Ascending aorta (tissue), 2 donors: ENCODE results near the gene PTGER3. TPM values are rescaled to one million over a fixed set of nuclear protein-coding genes. Genes with fewer than 3 reads are reported as not detected.

Experiments
- DNase-seq, 2 donors: peaks; one replicate each; pipeline ENCODE4 v3.0.0-alpha.2; 2019; ENCODE audit warnings: low spot score in 2 of 2
- H3K27ac ChIP-seq, 2 donors: fragments of 200-600 bp; sonication (generic); one replicate each; pipeline ENCODE4 v1.5.1; 2016 to 2017; ENCODE audit warnings: mild to moderate bottlenecking in 1 of 2
- H3K27me3 ChIP-seq: fragments of 200-600 bp; sonication (generic); one replicate; pipeline ENCODE4 v1.5.1; 2017
- H3K36me3 ChIP-seq, 2 donors: fragments of 200-600 bp; sonication (generic); one replicate each; pipeline ENCODE4 v1.5.1; 2016
- H3K4me1 ChIP-seq, 2 donors: fragments of 200-600 bp; sonication (generic); one replicate each; pipeline ENCODE4 v1.5.1; 2016 to 2017; ENCODE audit warnings: mild to moderate bottlenecking in 1 of 2
- H3K4me3 ChIP-seq, 2 donors: fragments of 200-600 bp; sonication (generic); one replicate each; pipeline ENCODE4 v1.5.1; 2016 to 2017; ENCODE audit warnings: mild to moderate bottlenecking in 1 of 2
- H3K9me3 ChIP-seq, 2 donors: fragments of 200-600 bp; sonication (generic); one replicate each; pipeline ENCODE4 v1.5.1; 2016
- intact Hi-C: fragments of 100-400 bp; cut with DNase I; formaldehyde crosslinking; loops from one replicate; pipeline ENCODE4 v1.15.1; 2023
- total RNA-seq: library from RNA; depleted of rRNA; stranded (reverse); fragments of >200 nt; gene quantifications from one replicate; pipeline ENCODE4 v1.1.0, GENCODE V29; 2016
- TF ChIP-seq, protein P1 (sequence below), 3 experiments: fragments of 200-600 bp in 2 of 3; fragments of 450-650 bp in 1 of 3; sonication (generic) in 2 of 3; IDR thresholded peaks; one replicate each; pipeline ENCODE4 v1.5.1; 2016 to 2019; ENCODE audit warnings: antibody characterized with exemption in 3 of 3, mild to moderate bottlenecking in 1 of 3, moderate library complexity in 1 of 3

Gene PTGER3
- total RNA-seq, 1 donor from 2014 or later: 70.1 TPM

DNA sequence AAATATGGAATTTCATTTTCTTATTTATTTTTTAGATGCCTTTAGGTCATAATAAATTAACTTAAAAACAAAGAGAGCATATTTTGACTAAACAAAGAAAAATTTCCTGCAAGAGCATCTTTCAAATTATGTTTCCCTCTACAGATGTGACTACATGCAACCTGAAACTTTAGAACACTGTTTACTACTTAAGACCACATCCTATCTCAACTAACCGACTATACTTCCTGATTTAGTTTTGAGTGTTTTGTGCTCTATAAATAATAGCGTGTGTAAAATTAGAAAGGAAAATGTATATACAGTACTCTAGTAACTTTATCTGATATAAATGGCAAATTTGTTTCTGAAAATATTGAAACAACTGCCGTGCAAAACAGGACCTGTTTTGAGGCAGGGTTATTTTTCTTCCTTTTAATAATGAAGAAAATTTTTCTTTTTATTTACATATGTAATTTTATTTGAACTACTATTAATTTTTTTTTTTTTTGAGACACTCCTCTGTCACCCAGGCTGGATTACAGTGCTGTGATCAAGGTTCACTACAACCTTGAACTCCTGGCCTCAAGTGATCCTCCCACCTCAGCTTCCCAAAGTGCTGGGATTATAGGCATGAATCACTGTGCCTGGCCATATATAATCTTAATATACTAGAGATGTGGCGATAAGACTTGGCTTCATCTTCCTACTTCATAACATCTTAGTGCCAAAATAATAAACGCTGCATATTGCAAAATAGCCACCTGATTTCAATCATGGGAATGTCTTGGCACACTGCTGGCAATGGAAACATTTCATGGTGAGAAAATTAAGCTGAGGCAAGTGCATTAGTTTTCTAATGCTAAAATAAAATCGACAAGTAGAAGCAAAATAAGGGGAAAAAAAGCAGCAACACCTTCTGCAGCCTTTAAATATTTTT, 21.0 kb upstream of the PTGER3 start:
- Histone ChIP-seq H3K4me3 (no peak overlapping the region), H3K4me1 (no peaks in the 10 kb centered on the region), H3K27me3 (no peaks in the 10 kb centered on the region), H3K9me3 (no peaks in the 10 kb centered on the region), H3K36me3 (peaks cover 69 to 94% of the 10 kb centered on the region in 2 donors), H3K27ac (no peak overlapping the region)
- intact Hi-C loops: no loop called here
- no peak for DNase-seq
- TF ChIP-seq, protein P1, sequence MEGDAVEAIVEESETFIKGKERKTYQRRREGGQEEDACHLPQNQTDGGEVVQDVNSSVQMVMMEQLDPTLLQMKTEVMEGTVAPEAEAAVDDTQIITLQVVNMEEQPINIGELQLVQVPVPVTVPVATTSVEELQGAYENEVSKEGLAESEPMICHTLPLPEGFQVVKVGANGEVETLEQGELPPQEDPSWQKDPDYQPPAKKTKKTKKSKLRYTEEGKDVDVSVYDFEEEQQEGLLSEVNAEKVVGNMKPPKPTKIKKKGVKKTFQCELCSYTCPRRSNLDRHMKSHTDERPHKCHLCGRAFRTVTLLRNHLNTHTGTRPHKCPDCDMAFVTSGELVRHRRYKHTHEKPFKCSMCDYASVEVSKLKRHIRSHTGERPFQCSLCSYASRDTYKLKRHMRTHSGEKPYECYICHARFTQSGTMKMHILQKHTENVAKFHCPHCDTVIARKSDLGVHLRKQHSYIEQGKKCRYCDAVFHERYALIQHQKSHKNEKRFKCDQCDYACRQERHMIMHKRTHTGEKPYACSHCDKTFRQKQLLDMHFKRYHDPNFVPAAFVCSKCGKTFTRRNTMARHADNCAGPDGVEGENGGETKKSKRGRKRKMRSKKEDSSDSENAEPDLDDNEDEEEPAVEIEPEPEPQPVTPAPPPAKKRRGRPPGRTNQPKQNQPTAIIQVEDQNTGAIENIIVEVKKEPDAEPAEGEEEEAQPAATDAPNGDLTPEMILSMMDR (IDR thresholded peaks at IDR 0.05): no peak

DNA sequence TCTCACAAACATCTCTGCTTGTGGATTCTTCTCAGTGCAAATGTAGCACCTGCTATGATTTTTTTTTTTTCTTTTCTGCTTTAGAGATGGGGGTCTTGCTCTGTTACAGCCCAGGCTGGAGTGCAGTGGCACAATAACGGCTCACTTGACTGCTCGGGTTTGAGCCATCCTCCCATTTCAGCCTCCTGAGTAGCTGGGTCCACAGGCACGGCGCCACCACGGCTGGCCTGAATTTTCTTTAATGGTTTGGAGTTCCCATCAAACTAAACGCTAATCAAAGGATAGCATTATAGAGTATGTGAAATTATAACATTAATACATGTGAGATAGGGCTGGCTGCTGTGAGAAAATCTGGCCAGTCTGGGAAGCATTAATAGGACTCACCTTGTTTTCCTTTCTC, 7.2 kb upstream of the PTGER3 start:
- TF ChIP-seq, protein P1 (IDR thresholded peaks at IDR 0.05): no peak
- no peak overlapping the region for H3K4me3 ChIP-seq
- no peaks in the 10 kb centered on the region for H3K9me3 ChIP-seq
- peaks cover 0 to 1% of the 10 kb centered on the region in 2 donors for H3K4me1 ChIP-seq
- intact Hi-C loops: no loop called here
- no peaks in the 10 kb centered on the region for H3K27me3 ChIP-seq
- no peak for DNase-seq
- H3K36me3 ChIP-seq: peaks cover 3 to 17% of the 10 kb centered on the region in 2 donors
- no peak overlapping the region for H3K27ac ChIP-seq

DNA sequence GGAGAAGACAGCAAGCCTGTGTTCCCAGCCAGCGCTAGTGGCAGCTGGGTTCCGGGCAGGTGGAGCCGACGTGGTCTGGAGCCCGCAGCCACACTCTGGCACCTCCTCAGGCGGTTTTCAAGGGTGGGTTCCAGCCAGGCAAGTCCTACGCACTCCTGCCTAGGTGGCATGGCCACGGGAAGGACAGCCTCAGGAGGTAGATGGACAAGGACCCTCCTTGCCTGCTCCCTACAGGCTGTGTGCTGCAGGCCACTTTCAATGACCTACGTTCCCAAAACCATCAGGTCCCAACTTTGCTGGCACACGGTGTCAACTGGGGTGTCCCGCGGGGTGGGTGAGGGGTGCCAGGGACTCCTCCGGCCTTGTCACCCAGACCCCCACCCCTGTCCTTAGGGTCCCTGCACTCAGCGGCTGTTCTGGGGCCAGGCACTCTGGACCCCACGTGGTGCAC, 6.7 kb upstream of the PTGER3 start:
- TF ChIP-seq, protein P1 (IDR thresholded peaks at IDR 0.05): no peak
- Histone ChIP-seq H3K36me3 (peaks cover 3 to 15% of the 10 kb centered on the region in 2 donors), H3K27ac (no peak overlapping the region)

DNA sequence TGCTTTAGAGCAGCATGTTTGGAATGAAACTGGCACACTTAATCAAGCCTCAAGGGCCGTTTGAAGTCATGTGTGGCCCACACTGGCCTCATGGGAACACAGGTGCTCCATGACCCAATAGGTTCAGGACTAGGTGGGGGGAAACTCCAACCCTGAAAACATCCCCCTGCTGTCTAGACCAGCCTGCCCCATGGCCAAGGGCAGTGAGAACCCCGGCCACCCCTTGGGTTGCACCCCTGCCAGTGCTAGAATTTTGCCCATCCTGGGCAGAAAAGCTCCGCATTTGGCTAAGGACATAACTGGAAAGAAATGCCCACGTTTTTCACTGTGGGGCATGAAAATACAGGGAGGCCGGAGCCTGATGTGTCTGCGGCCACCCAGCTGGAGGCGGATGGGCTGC, 6.1 kb upstream of the PTGER3 start:
- no peak overlapping the region for H3K27ac ChIP-seq
- peaks cover 0 to 10% of the 10 kb centered on the region in 2 donors for H3K36me3 ChIP-seq
- TF ChIP-seq, protein P1 (IDR thresholded peaks at IDR 0.05): no peak
- H3K4me3 ChIP-seq: no peak overlapping the region
- no peaks in the 10 kb centered on the region for H3K9me3 ChIP-seq
- peaks cover 0 to 4% of the 10 kb centered on the region in 2 donors for H3K4me1 ChIP-seq
- H3K27me3 ChIP-seq: no peaks in the 10 kb centered on the region
- intact Hi-C loops: no loop called here
- DNase-seq: no peak

More for the DNA sequence above, 6.7 kb upstream of the PTGER3 start:
- intact Hi-C loops: no loop called here
- Histone ChIP-seq H3K27me3 (no peaks in the 10 kb centered on the region), H3K4me3 (no peak overlapping the region), H3K9me3 (no peaks in the 10 kb centered on the region), H3K4me1 (peaks cover 0 to 4% of the 10 kb centered on the region in 2 donors)
- no peak for DNase-seq

DNA sequence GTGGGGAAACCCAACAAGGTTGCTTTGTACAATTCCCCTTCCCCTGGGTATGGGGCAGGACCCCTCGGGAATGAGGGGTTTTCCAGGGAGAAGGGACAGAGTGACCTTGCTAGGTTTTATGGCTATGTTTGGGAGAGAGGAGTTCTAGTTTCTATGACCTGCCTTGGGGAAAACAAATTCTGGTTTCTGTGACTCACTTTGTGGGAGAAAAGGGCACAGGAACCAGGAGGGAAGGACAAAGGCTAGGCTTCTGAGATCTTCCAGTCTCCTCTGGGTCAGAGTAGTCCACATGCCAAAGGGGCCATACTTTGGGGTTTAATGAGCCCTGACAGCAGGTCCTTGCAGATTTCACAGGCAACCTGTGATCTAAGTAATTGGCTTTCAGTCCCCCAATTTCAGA, 5.5 kb upstream of the PTGER3 start:
- H3K4me3 ChIP-seq: no peak overlapping the region
- intact Hi-C loops: no loop called here
- H3K27me3 ChIP-seq: no peaks in the 10 kb centered on the region
- peaks cover 0 to 4% of the 10 kb centered on the region in 2 donors for H3K4me1 ChIP-seq
- no peak overlapping the region for H3K27ac ChIP-seq
- no peak for DNase-seq
- peaks cover 0 to 8% of the 10 kb centered on the region in 2 donors for H3K36me3 ChIP-seq
- H3K9me3 ChIP-seq: no peaks in the 10 kb centered on the region
- TF ChIP-seq, protein P1 (IDR thresholded peaks at IDR 0.05): no peak
